VCaP (cell line): ENCODE data around the gene SPON2.

Experiments
- H3K27ac ChIP-seq: fragments of 450-650 bp; 2 replicates; pipeline ENCODE4 v1.5.1; 2017
- CTCF ChIP-seq: fragments of 450-650 bp; conservative IDR thresholded peaks from 2 replicates; pipeline ENCODE4 v1.5.1; 2017; ENCODE audit warnings: mild to moderate bottlenecking, moderate library complexity

SPON2 gene

GRCh38 chr4:1167244-1167949 lies 5.0 kb downstream of the SPON2 start:
- H3K27ac ChIP-seq: peak overlapping the region; percentile 100
- peak; percentile 85 for TF ChIP-seq CTCF

GRCh38 chr4:1166509-1167243 lies 5.7 kb downstream of the SPON2 start:
- TF ChIP-seq CTCF: no peak
- peak overlapping the region; percentile 100 for H3K27ac ChIP-seq

- peak overlapping the region; percentile 100 for H3K27ac ChIP-seq
- no peak for TF ChIP-seq CTCF
These were observed 7.3 kb downstream of the SPON2 start for GRCh38 chr4:1164956-1165545.

- H3K27ac ChIP-seq: peak overlapping the region; percentile 100
- TF ChIP-seq CTCF: no peak
These were observed 7.9 kb downstream of the SPON2 start for GRCh38 chr4:1164444-1164843.

GRCh38 chr4:1164040-1164439 lies 8.3 kb downstream of the SPON2 start:
- TF ChIP-seq CTCF: no peak
- H3K27ac ChIP-seq: peak overlapping the region; percentile 100

- no peak for TF ChIP-seq CTCF
- H3K27ac ChIP-seq: peak overlapping the region; percentile 100
These were observed 12.0 kb downstream of the SPON2 start for GRCh38 chr4:1160351-1160750.

- no peak for TF ChIP-seq CTCF
- peak overlapping the region; percentile 100 for H3K27ac ChIP-seq
These were observed 16.3 kb downstream of the SPON2 start for GRCh38 chr4:1156069-1156468.
